Measurements from ENCODE around the gene TSPOAP1. TPM values are rescaled to one million over a fixed set of nuclear protein-coding genes. Genes with fewer than 3 reads are reported as not detected.

Gene TSPOAP1
- total RNA-seq, 4 donors from 2014 or later = 19.5 to 35.4 (median 22.1) TPM

DNA sequence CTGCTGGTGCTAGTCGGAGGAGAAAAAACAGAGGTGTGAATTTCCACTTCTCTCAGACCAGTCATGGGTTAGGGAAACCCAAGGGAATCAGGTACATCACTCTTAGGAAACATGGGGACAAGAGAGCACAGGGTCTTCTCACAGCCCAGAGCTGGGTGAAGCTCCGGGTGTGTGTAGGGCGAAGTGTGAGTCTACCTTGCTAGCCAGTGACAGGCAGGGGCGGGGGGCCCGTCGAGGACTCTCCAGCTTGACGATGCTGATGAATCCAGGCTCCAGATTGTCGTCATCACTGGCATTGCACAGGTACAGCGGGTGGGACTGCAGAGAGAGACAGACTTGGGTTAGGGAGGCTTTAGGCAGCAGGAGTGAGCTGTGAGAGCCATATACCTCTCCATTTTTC lies 42.1 kb upstream of the TSPOAP1 start:
- Histone ChIP-seq H3K9me3 (no peaks in the 10 kb centered on the region), H3K27ac (no peak overlapping the region), H3K36me3 (no peaks in the 10 kb centered on the region), H3K4me3 (replicated peaks in 1 of 3) (no peak overlapping the region), H3K4me1 (no peaks in the 10 kb centered on the region), H3K27me3 (no peaks in the 10 kb centered on the region)
- 85 to 90% methylated on average over 9 of the region's 9 CpGs for WGBS, 2 donors
- intact Hi-C loops (cut with DNase I) = loop anchor here (10.0 kb wide), 1 partner anchor 46 kb away; the partner anchor contains the start of gene TSPOAP1
- TF ChIP-seq POLR2A (IDR thresholded peaks at IDR 0.05) = no peak
- TF ChIP-seq, protein P1, sequence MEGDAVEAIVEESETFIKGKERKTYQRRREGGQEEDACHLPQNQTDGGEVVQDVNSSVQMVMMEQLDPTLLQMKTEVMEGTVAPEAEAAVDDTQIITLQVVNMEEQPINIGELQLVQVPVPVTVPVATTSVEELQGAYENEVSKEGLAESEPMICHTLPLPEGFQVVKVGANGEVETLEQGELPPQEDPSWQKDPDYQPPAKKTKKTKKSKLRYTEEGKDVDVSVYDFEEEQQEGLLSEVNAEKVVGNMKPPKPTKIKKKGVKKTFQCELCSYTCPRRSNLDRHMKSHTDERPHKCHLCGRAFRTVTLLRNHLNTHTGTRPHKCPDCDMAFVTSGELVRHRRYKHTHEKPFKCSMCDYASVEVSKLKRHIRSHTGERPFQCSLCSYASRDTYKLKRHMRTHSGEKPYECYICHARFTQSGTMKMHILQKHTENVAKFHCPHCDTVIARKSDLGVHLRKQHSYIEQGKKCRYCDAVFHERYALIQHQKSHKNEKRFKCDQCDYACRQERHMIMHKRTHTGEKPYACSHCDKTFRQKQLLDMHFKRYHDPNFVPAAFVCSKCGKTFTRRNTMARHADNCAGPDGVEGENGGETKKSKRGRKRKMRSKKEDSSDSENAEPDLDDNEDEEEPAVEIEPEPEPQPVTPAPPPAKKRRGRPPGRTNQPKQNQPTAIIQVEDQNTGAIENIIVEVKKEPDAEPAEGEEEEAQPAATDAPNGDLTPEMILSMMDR (IDR thresholded peaks at IDR 0.05) = no peak
- no peak for DNase-seq

DNA sequence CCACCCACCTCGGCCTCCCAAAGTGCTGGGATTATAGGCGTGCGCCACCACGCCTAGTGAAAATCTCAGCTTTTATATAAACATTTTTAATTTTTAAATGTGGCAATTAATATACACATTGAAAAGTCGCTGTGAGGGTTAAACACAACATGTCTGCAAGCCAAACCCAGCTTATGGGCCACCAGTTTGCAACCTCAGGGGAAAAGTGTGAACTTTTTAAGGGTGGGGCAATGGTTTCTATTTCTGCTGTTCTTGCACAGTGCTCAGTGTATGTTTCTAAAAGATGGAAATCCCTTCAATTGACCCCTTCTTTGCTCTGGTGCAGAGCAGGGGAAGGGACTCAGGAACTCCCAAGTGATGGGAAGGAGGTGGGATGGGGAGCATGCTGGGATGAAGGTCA lies 41.7 kb upstream of the TSPOAP1 start:
- Histone ChIP-seq H3K4me1 (no peaks in the 10 kb centered on the region), H3K27me3 (no peaks in the 10 kb centered on the region), H3K27ac (no peak overlapping the region), H3K36me3 (no peaks in the 10 kb centered on the region), H3K4me3 (replicated peaks in 1 of 3) (no peak overlapping the region), H3K9me3 (no peaks in the 10 kb centered on the region)
- 95 to 97% methylated on average over 5 of the region's 5 CpGs for WGBS, 2 donors
- intact Hi-C loops (cut with DNase I) = loop anchor here (10.0 kb wide), 1 partner anchor 46 kb away; the partner anchor contains the start of gene TSPOAP1
- TF ChIP-seq, protein P1 (IDR thresholded peaks at IDR 0.05) = no peak
- TF ChIP-seq POLR2A (IDR thresholded peaks at IDR 0.05) = no peak
- DNase-seq = no peak

DNA sequence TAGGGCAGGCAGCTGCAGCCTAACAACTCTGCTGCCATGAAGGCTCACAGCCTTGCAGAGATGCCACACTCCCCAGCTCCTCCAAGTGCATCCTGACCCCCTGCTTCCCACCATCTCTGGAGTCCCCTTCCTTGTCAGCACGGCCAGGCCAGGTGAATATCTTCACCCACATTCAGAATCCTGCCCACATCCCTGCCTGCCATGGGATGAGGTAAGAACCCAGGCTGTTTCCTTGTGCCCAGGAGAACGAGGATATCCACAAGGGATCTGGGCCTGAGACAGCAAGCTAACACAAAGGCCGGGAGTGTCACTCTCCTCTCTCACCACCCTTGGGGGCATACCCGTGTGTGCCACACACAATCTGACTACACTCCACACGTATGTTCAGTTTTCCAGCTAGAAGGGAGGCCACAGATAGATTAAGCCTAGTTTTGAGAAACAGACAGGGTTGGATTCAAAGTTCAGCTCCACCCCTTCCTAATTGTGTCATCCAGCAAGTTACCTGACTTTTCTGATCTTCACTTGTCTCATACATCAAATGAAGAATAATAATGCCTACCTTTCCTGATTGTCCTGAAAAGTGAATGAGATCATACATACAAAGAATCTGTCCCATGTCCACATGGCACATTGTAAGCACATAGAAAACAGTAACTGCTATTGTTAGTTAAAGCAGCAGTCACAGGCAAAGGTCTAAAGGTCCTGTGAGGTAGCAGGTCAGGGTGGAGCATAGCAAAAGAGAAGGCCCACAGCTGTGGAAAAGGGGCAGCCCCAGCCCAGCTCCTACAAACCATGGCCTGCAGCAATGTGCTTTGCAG lies 40.8 kb upstream of the TSPOAP1 start:
- Histone ChIP-seq H3K4me3 (replicated peaks in 1 of 3) (no peak overlapping the region), H3K27ac (no peak overlapping the region), H3K27me3 (no peaks in the 10 kb centered on the region), H3K4me1 (no peaks in the 10 kb centered on the region), H3K36me3 (no peaks in the 10 kb centered on the region), H3K9me3 (no peaks in the 10 kb centered on the region)
- no peak for DNase-seq
- intact Hi-C loops (cut with DNase I) = loop anchor here (10.0 kb wide), 1 partner anchor 45 kb away; the partner anchor contains the start of gene TSPOAP1
- TF ChIP-seq, protein P1 (IDR thresholded peaks at IDR 0.05) = no peak
- no peak for TF ChIP-seq POLR2A (IDR thresholded peaks at IDR 0.05)
- 70 to 80% methylated on average over 4 to 5 of the region's 5 CpGs for whole genome bisulfite sequencing, 2 donors

DNA sequence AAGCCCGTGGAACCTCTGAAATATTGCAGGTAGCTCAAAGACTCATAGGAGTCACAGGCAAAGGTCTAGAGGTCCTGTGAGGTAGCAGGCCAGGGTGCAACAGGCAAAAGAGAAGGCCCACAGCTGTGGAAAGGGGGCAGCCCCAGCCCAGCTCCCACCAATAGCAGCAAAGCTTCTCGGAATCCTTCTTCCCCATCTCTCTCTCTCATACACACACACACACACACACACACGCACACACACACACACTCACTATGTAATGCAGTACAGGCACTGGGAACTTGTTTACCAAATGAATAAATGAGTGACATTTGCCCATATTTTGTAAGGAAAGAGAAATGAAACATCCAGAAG lies 40.2 kb upstream of the TSPOAP1 start:
- Histone ChIP-seq H3K9me3 (no peaks in the 10 kb centered on the region), H3K27ac (no peak overlapping the region), H3K4me3 (replicated peaks in 1 of 3) (no peak overlapping the region), H3K4me1 (no peaks in the 10 kb centered on the region), H3K36me3 (no peaks in the 10 kb centered on the region), H3K27me3 (no peaks in the 10 kb centered on the region)
- intact Hi-C loops (cut with DNase I) = no loop called here
- TF ChIP-seq, protein P1 (IDR thresholded peaks at IDR 0.05) = no peak
- no peak for TF ChIP-seq POLR2A (IDR thresholded peaks at IDR 0.05)
- 79 to 87% methylated on average over 3 of the region's 3 CpGs for WGBS, 2 donors
- no peak for DNase-seq

DNA sequence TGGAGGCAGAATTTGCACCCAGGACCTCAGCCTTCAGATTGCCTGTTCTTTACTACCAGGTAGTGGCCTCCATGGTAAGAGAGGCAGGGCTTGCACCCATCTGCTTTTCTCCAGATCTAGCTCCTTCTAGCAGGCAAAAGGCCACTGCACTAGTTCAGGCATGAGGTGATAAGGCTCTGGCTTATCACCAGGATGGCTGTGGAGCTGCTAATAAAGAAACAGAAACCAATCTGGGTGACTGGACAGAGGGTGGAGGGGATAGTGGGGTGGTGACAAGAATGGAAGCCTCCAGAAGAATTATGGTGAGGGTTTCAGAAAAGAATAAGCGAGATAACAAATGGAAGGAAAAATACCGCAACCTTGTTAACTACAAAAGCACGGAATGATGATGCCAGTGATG lies 38.9 kb upstream of the TSPOAP1 start:
- no peaks in the 10 kb centered on the region for H3K36me3 ChIP-seq
- H3K27me3 ChIP-seq = no peaks in the 10 kb centered on the region
- H3K4me1 ChIP-seq = no peaks in the 10 kb centered on the region
- H3K4me3 ChIP-seq (replicated peaks in 1 of 3) = no peak overlapping the region
- H3K9me3 ChIP-seq = no peaks in the 10 kb centered on the region
- no peak for DNase-seq
- intact Hi-C loops (cut with DNase I) = no loop called here
- 92 to 98% methylated on average over 3 of the region's 3 CpGs for WGBS, 2 donors
- TF ChIP-seq POLR2A (IDR thresholded peaks at IDR 0.05) = no peak
- TF ChIP-seq, protein P1 (IDR thresholded peaks at IDR 0.05) = no peak
- no peak overlapping the region for H3K27ac ChIP-seq
